ENCODE measurements around the gene TNFAIP8. TPM values are rescaled to one million over a fixed set of nuclear protein-coding genes. Genes with fewer than 3 reads are reported as not detected.

Gene TNFAIP8
- total RNA-seq: 10.5 and 13.8 TPM in 2 replicates

GRCh38 chr5:119355685-119356611 lies at the start of gene TNFAIP8:
Gene TNFAIP8 (plus strand): TSS chr5:119356019. CDS start chr5:119356091, 72 bp downstream.

Other genes with a start within 250 kb of the TNFAIP8 start
- gene HSD17B4, start 96.5 kb downstream of the TNFAIP8 start, total RNA-seq: 149 and 195 TPM in 2 replicates

Measured in cardiac ventricle fibroblast (primary cell).